ENCODE results near the gene HSPB8. TPM values are rescaled to one million over a fixed set of nuclear protein-coding genes. Genes with fewer than 3 reads are reported as not detected.

HSPB8 gene
- polyA plus RNA-seq, 1 donor (not counting 4 experiments of a cell fraction or from before 2014, with no cell fraction given): 3.0 TPM

DNA sequence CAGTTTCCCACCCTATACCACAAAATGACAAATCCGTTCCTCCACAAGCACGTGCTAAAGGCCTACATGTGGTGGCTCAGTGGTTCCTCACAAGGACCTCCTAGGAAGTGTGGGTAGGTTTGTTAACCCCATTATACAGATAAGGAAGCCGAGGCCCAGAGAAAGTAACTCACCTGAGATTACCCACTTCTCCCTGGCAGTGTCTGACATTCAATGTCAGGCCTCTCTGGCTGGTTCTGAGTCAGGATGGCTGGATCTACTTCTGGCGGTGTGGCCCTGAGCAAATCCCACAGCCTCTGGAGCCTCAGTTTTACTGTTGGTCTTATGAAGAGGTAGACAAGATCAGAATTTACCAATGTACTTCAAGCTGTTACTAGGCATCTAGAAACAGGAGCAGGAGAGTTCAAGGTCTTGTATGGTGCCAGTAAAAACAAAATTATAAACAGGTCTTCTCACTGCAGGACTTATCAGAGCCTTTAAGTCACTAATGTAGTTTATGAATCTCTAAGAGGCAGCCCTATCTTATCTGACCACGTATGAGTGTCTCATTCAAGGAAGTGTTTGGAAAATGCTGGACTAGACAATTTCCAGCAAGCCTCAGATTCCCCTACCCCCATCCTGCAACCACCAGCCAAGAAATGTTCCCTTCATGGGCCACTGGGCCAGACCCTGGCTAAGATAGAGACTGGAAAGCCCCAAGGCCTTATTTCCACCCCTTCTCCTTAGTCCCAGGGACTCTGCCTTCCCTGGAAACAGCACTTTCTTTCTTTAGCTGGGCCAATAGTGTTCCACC, 4.2 kb downstream of the HSPB8 start:
- no peak for FAIRE-seq
- no peaks in the 10 kb centered on the region for H3K79me2 ChIP-seq (ENCODE audit: control insufficient read depth, insufficient read depth, low read length)
- no peak overlapping the region for H3K4me3 ChIP-seq (ENCODE audit: control insufficient read depth in 2 of 3, extremely low read depth in 1 of 3, insufficient read depth in 2 of 3, low read depth in 1 of 3, low read length in 3 of 3)
- H3K36me3 ChIP-seq (ENCODE audit: control insufficient read depth in 2 of 2, extremely low read depth in 1 of 2, insufficient read depth in 2 of 2, low read length in 2 of 2): no peaks in the 10 kb centered on the region
- no peak overlapping the region for H3K4me2 ChIP-seq (ENCODE audit: control insufficient read depth, extremely low read depth, insufficient read depth, low read depth, low read length)
- no peak for DNase-seq (ENCODE audit: low read depth, low spot score)
- dilution Hi-C loops (cut with MboI; ENCODE audit: extremely low pct_ligation_motif_present, low sequenced_read_pairs): no loop called here
- H3K4me1 ChIP-seq (ENCODE audit: control insufficient read depth, extremely low read depth, insufficient read depth, low read length): peaks cover 25% of the 10 kb centered on the region
- H3K27ac ChIP-seq (ENCODE audit: control insufficient read depth, insufficient read depth, low read length): no peak overlapping the region
- H3K27me3 ChIP-seq (ENCODE audit: control insufficient read depth, extremely low read depth, insufficient read depth, low read length): no peaks in the 10 kb centered on the region
- H3K9me1 ChIP-seq (ENCODE audit: control insufficient read depth, extremely low read depth, insufficient read depth, low read length): no peaks in the 10 kb centered on the region
- no peak overlapping the region for H3K9ac ChIP-seq (ENCODE audit: control insufficient read depth, extremely low read depth, insufficient read depth, low read length)
- H2AFZ ChIP-seq (ENCODE audit: control insufficient read depth, low read length): no peak overlapping the region
- no peaks in the 10 kb centered on the region for H4K20me1 ChIP-seq (ENCODE audit: control insufficient read depth, extremely low read depth, insufficient read depth, low read length)
- H3K9me3 ChIP-seq (ENCODE audit: control insufficient read depth, low read depth, low read length): no peaks in the 10 kb centered on the region
- TF ChIP-seq, protein P1, sequence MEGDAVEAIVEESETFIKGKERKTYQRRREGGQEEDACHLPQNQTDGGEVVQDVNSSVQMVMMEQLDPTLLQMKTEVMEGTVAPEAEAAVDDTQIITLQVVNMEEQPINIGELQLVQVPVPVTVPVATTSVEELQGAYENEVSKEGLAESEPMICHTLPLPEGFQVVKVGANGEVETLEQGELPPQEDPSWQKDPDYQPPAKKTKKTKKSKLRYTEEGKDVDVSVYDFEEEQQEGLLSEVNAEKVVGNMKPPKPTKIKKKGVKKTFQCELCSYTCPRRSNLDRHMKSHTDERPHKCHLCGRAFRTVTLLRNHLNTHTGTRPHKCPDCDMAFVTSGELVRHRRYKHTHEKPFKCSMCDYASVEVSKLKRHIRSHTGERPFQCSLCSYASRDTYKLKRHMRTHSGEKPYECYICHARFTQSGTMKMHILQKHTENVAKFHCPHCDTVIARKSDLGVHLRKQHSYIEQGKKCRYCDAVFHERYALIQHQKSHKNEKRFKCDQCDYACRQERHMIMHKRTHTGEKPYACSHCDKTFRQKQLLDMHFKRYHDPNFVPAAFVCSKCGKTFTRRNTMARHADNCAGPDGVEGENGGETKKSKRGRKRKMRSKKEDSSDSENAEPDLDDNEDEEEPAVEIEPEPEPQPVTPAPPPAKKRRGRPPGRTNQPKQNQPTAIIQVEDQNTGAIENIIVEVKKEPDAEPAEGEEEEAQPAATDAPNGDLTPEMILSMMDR (optimal IDR thresholded peaks at IDR 0.05 in 1 of 3, IDR thresholded peaks at IDR 0.05 in 1 of 3, conservative IDR thresholded peaks at IDR 0.05 in 1 of 3; ENCODE audit: extremely low read depth in 1 of 3, insufficient read depth in 2 of 3, low read length in 3 of 3): no peak
- TF ChIP-seq EZH2 (IDR thresholded peaks at IDR 0.05; ENCODE audit: low read length): no peak

DNA sequence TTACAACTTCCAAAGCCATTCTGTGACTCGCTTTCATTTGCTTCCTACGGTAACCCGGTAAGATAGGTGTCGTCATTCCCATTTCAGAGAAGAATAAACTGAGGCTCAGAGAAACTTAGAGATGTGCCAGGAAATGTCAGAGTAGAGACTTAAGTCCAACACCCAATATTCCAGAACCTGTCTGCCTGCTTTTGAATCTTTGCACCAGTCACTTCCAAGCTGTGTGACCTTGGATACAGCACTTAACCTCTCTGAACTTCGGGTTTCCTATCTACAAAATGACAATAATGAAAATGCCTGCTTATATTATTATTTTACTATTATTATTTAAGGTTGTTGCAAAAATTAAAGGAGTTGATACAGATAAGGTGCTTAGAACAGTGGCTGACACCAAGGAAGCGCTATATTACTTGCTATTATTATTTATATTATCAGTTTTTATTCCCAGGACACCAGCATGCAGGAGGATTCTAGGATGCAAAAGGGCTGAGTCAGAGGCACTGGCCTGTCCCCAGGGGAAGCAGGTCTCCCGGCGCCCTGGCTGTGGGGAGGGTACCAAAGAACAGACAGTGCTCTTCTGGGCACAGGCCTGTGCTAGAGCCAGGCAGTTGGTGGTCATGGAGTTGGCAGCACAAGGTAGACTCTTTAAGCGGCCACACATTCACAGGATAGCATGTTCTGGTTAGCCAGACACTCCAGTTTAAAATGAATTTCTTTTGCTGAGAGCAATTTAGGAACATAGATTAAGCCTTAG, 5.4 kb downstream of the HSPB8 start:
- no peak for FAIRE-seq

More for the DNA sequence above, 5.4 kb downstream of the HSPB8 start:
- TF ChIP-seq, protein P1 (optimal IDR thresholded peaks at IDR 0.05 in 1 of 3, IDR thresholded peaks at IDR 0.05 in 1 of 3, conservative IDR thresholded peaks at IDR 0.05 in 1 of 3; ENCODE audit: extremely low read depth in 1 of 3, insufficient read depth in 2 of 3, low read length in 3 of 3): no peak
- TF ChIP-seq EZH2 (IDR thresholded peaks at IDR 0.05; ENCODE audit: low read length): no peak
- Histone ChIP-seq H3K4me1 (ENCODE audit: control insufficient read depth, extremely low read depth, insufficient read depth, low read length) (peaks cover 18% of the 10 kb centered on the region), H3K4me3 (ENCODE audit: control insufficient read depth in 2 of 3, extremely low read depth in 1 of 3, insufficient read depth in 2 of 3, low read depth in 1 of 3, low read length in 3 of 3) (no peak overlapping the region), H3K27ac (ENCODE audit: control insufficient read depth, insufficient read depth, low read length) (no peak overlapping the region), H2AFZ (ENCODE audit: control insufficient read depth, low read length) (no peak overlapping the region), H3K9me3 (ENCODE audit: control insufficient read depth, low read depth, low read length) (no peaks in the 10 kb centered on the region), H3K4me2 (ENCODE audit: control insufficient read depth, extremely low read depth, insufficient read depth, low read depth, low read length) (no peak overlapping the region), H3K9me1 (ENCODE audit: control insufficient read depth, extremely low read depth, insufficient read depth, low read length) (no peaks in the 10 kb centered on the region), H3K79me2 (ENCODE audit: control insufficient read depth, insufficient read depth, low read length) (no peaks in the 10 kb centered on the region), H3K36me3 (ENCODE audit: control insufficient read depth in 2 of 2, extremely low read depth in 1 of 2, insufficient read depth in 2 of 2, low read length in 2 of 2) (no peaks in the 10 kb centered on the region), H3K27me3 (ENCODE audit: control insufficient read depth, extremely low read depth, insufficient read depth, low read length) (no peaks in the 10 kb centered on the region), H4K20me1 (ENCODE audit: control insufficient read depth, extremely low read depth, insufficient read depth, low read length) (no peaks in the 10 kb centered on the region), H3K9ac (ENCODE audit: control insufficient read depth, extremely low read depth, insufficient read depth, low read length) (no peak overlapping the region)
- no peak for DNase-seq (ENCODE audit: low read depth, low spot score)
- dilution Hi-C loops (cut with MboI; ENCODE audit: extremely low pct_ligation_motif_present, low sequenced_read_pairs): no loop called here

Data from keratinocyte (primary cell).